ENCODE data around the gene HOXB6.

- TF ChIP-seq CTCF (IDR thresholded peaks at IDR 0.05), result no peak
- no peak for TF ChIP-seq POLR2A (IDR thresholded peaks at IDR 0.05)
Observed at GRCh38 chr17:48627623-48628521, 23.1 kb upstream of the HOXB6 start.

Data from lower leg skin (tissue), 3 donors.